ENCODE results near the gene HS3ST2.

The HS3ST2 gene

GRCh38 chr16:22797551-22797950 lies 16.4 kb upstream of the HS3ST2 start:
- DNase-seq: no peak
- intact Hi-C loops (cut with DNase I; ENCODE audit: low total_unique reads): no loop called here
- H3K27ac ChIP-seq: no peak overlapping the region
- no peak overlapping the region for H3K4me3 ChIP-seq
- TF ChIP-seq, protein P1, sequence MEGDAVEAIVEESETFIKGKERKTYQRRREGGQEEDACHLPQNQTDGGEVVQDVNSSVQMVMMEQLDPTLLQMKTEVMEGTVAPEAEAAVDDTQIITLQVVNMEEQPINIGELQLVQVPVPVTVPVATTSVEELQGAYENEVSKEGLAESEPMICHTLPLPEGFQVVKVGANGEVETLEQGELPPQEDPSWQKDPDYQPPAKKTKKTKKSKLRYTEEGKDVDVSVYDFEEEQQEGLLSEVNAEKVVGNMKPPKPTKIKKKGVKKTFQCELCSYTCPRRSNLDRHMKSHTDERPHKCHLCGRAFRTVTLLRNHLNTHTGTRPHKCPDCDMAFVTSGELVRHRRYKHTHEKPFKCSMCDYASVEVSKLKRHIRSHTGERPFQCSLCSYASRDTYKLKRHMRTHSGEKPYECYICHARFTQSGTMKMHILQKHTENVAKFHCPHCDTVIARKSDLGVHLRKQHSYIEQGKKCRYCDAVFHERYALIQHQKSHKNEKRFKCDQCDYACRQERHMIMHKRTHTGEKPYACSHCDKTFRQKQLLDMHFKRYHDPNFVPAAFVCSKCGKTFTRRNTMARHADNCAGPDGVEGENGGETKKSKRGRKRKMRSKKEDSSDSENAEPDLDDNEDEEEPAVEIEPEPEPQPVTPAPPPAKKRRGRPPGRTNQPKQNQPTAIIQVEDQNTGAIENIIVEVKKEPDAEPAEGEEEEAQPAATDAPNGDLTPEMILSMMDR (IDR thresholded peaks at IDR 0.05): no peak
- peaks cover 0 to 13% (median 0%) of the 10 kb centered on the region in 3 donors for H3K9me3 ChIP-seq
- no peaks in the 10 kb centered on the region for H3K4me1 ChIP-seq
- no peaks in the 10 kb centered on the region for H3K36me3 ChIP-seq
- H3K27me3 ChIP-seq: no peaks in the 10 kb centered on the region

DNA sequence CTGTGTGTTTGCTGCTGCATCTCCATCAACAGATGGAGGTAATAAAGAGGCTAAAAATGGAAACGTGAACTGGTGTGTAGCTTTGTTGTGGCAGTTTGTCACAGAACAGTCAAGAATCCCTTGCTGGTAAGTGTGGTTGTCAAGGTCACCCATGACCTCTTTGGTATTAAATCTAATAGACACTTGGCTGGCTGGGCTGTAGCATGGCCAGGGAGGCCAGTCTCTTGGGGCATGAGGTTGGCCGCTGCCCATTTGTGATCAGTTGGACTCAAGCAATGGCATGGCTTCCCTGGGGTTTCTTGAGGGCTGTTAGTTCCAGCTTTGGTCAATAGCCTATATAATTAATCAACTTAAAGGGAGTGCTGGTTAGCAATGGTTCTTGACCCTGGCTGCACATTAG lies 14.8 kb upstream of the HS3ST2 start:
- H3K27ac ChIP-seq: no peak overlapping the region

DNA sequence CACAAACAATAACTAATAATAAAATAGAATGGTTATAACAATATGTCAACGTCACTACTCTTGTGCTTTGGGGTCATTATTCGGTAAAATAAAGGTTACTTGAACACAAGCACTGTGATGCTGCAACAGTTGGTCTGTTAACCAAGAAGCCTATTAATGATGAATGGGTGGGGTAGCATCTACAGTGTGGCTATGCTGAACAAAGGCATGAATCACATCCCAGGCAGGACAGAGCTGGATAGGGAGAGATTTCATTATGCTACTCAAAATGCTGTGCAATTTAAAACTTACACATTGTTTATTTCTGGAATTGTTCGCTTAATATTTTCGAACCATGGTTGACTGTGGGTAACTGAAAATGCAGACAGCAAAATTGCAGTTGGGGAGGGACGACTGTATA lies 9.1 kb upstream of the HS3ST2 start:
- Histone ChIP-seq H3K9me3 (no peaks in the 10 kb centered on the region), H3K36me3 (no peaks in the 10 kb centered on the region), H3K4me1 (peaks cover 0 to 3% (median under 1%) of the 10 kb centered on the region in 4 donors), H3K4me3 (no peak overlapping the region), H3K27ac (no peak overlapping the region), H3K27me3 (peaks cover 0 to 4% of the 10 kb centered on the region in 2 donors)
- no peak for DNase-seq
- intact Hi-C loops (cut with DNase I; ENCODE audit: low total_unique reads): no loop called here
- TF ChIP-seq, protein P1 (IDR thresholded peaks at IDR 0.05): no peak

More for the DNA sequence above, 14.8 kb upstream of the HS3ST2 start:
- TF ChIP-seq, protein P1 (IDR thresholded peaks at IDR 0.05): no peak
- intact Hi-C loops (cut with DNase I; ENCODE audit: low total_unique reads): no loop called here
- DNase-seq: no peak
- Histone ChIP-seq H3K4me3 (no peak overlapping the region), H3K27me3 (peaks cover 0 to 4% of the 10 kb centered on the region in 2 donors), H3K36me3 (no peaks in the 10 kb centered on the region), H3K9me3 (peaks cover 0 to 11% (median 0%) of the 10 kb centered on the region in 3 donors), H3K4me1 (no peaks in the 10 kb centered on the region)

DNA sequence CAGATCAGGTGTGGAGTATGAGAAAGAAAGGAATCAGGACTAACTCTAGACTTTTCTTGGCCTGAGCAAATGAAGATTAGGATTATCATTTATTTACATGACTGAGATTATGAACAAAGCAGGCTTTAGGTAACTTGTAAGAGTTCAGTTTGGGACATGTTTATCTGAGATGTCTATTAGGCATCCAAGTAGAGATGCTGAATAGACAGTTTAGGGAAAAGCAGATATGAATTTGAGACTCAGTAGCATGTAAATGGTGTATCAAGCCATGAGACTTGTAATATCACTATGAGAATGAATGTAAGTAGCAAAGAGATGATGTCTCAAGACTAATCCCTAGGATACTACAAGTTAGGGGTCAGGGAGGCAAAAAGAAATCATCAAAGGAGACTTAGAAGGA lies 8.6 kb upstream of the HS3ST2 start:
- no peak overlapping the region for H3K27ac ChIP-seq
- intact Hi-C loops (cut with DNase I; ENCODE audit: low total_unique reads): no loop called here
- TF ChIP-seq, protein P1 (IDR thresholded peaks at IDR 0.05): no peak
- no peak for DNase-seq
- peaks cover 0 to 4% of the 10 kb centered on the region in 2 donors for H3K27me3 ChIP-seq
- no peak overlapping the region for H3K4me3 ChIP-seq
- no peaks in the 10 kb centered on the region for H3K36me3 ChIP-seq
- peaks cover 0 to 7% (median 3%) of the 10 kb centered on the region in 4 donors for H3K4me1 ChIP-seq
- H3K9me3 ChIP-seq: no peaks in the 10 kb centered on the region

GRCh38 chr16:22806811-22807210 lies 7.2 kb upstream of the HS3ST2 start:
- TF ChIP-seq, protein P1 (IDR thresholded peaks at IDR 0.05): no peak
- intact Hi-C loops (cut with DNase I; ENCODE audit: low total_unique reads): no loop called here
- H3K4me1 ChIP-seq: peaks cover 0 to 10% (median 3%) of the 10 kb centered on the region in 4 donors
- H3K27ac ChIP-seq: no peak overlapping the region
- peaks cover 0 to 4% of the 10 kb centered on the region in 2 donors for H3K27me3 ChIP-seq
- H3K36me3 ChIP-seq: no peaks in the 10 kb centered on the region
- H3K4me3 ChIP-seq: no peak overlapping the region
- H3K9me3 ChIP-seq: no peaks in the 10 kb centered on the region
- no peak for DNase-seq

- Histone ChIP-seq H3K27me3 (peaks cover 0 to 23% of the 10 kb centered on the region in 2 donors), H3K27ac (no peak overlapping the region), H3K36me3 (no peaks in the 10 kb centered on the region), H3K4me1 (peaks cover 0 to 30% (median 24%) of the 10 kb centered on the region in 4 donors), H3K9me3 (no peaks in the 10 kb centered on the region), H3K4me3 (no peak overlapping the region)
- intact Hi-C loops (cut with DNase I; ENCODE audit: low total_unique reads): no loop called here
- TF ChIP-seq, protein P1 (IDR thresholded peaks at IDR 0.05): no peak
- no peak for DNase-seq
Observed at GRCh38 chr16:22810226-22810625, 3.7 kb upstream of the HS3ST2 start.
